NCI-H446 (cell line): ENCODE results near the gene ORAI3.

ENCODE experiments used
- DNase-seq, 2 experiments: peaks; one replicate each; lab custom pipeline; 2025; lab: John Stamatoyannopoulos, UW

ORAI3 gene

GRCh38 chr16:30947859-30948666, 805 bp upstream of the ORAI3 start:
- DNase-seq = peak; percentile 37 to 50

GRCh38 chr16:30949650-30950515, 1.0 kb downstream of the ORAI3 start:
- no peak for DNase-seq

GRCh38 chr16:30950516-30951065, 1.7 kb downstream of the ORAI3 start:
- DNase-seq = no peak

GRCh38 chr16:30951193-30951592, 2.3 kb downstream of the ORAI3 start:
- DNase-seq = no peak

- DNase-seq = peak in 1 of 2 experiments; percentile 47
These were observed 2.9 kb downstream of the ORAI3 start for GRCh38 chr16:30951750-30952149.

GRCh38 chr16:30953111-30953510, 4.2 kb downstream of the ORAI3 start:
- DNase-seq = no peak

GRCh38 chr16:30953511-30954124, 4.8 kb downstream of the ORAI3 start:
- DNase-seq = peak; percentile 74 to 85

GRCh38 chr16:30954993-30955392, 6.1 kb downstream of the ORAI3 start:
- DNase-seq = no peak

- DNase-seq = peak; percentile 48 to 82
These were observed 8.0 kb downstream of the ORAI3 start for GRCh38 chr16:30956601-30957455.

GRCh38 chr16:30957456-30958174, 8.7 kb downstream of the ORAI3 start, which contains the start of gene SETD1A:
SETD1A (plus strand) TSS chr16:30957754; CDS start chr16:30958732, 978 bp downstream.
- DNase-seq = peak; percentile 85 to 93

- peak; percentile 46 to 66 for DNase-seq
These were observed 9.6 kb downstream of the ORAI3 start for GRCh38 chr16:30958175-30959079.

- DNase-seq = no peak
These were observed 12.5 kb downstream of the ORAI3 start for GRCh38 chr16:30961384-30961783.

- no peak for DNase-seq
These were observed 15.2 kb downstream of the ORAI3 start for GRCh38 chr16:30963925-30964511.

- DNase-seq = no peak
These were observed 15.8 kb downstream of the ORAI3 start for GRCh38 chr16:30964574-30965226.

GRCh38 chr16:30965436-30965835, 16.6 kb downstream of the ORAI3 start:
- DNase-seq = no peak

GRCh38 chr16:30966033-30966619, 17.3 kb downstream of the ORAI3 start:
- DNase-seq = no peak

- no peak for DNase-seq
These were observed 18.9 kb downstream of the ORAI3 start for GRCh38 chr16:30967795-30968194.

GRCh38 chr16:30969246-30969842, 20.5 kb downstream of the ORAI3 start:
- no peak for DNase-seq
